ENCODE data around the gene TTPAL. TPM values are rescaled to one million over a fixed set of nuclear protein-coding genes. Genes with fewer than 3 reads are reported as not detected.

TTPAL gene
- total RNA-seq, 3 donors from 2014 or later = 7.2 to 10.2 (median 9.9) TPM

GRCh38 chr20:44461142-44461802, 14.4 kb upstream of the TTPAL start:
- intact Hi-C loops (cut with DNase I, micrococcal nuclease) = loop anchor here in 1 of 2 donors (10.0 kb wide), 1 partner anchor 76 kb away; no protein-coding TSS in a partner anchor
- no peak for TF ChIP-seq CTCF (IDR thresholded peaks at IDR 0.05)
- peak; percentile 71 for ATAC-seq

GRCh38 chr20:44461803-44462174, 13.9 kb upstream of the TTPAL start:
- no peak for DNase-seq
- intact Hi-C loops (cut with DNase I, micrococcal nuclease) = loop anchor here in 1 of 2 donors (10.0 kb wide), 1 partner anchor 77 kb away; no protein-coding TSS in a partner anchor
- no peak for ATAC-seq
- Histone ChIP-seq H3K4me1 (ENCODE audit: low read depth) (peaks cover 6% of the 10 kb centered on the region), H3K9me3 (no peaks in the 10 kb centered on the region), H3K36me3 (ENCODE audit: low read depth) (no peaks in the 10 kb centered on the region), H3K4me3 (no peak overlapping the region)
- TF ChIP-seq CTCF (IDR thresholded peaks at IDR 0.05) = no peak

More at GRCh38 chr20:44461142-44461802, 14.4 kb upstream of the TTPAL start:
- H3K9me3 ChIP-seq = no peaks in the 10 kb centered on the region
- no peak overlapping the region for H3K4me3 ChIP-seq
- H3K4me1 ChIP-seq (ENCODE audit: low read depth) = peaks cover 6% of the 10 kb centered on the region
- H3K36me3 ChIP-seq (ENCODE audit: low read depth) = no peaks in the 10 kb centered on the region
- no peak for DNase-seq

- intact Hi-C loops (cut with DNase I, micrococcal nuclease) = loop anchor here in 1 of 2 donors (10.0 kb wide), 1 partner anchor 79 kb away; no protein-coding TSS in a partner anchor
- no peak for TF ChIP-seq CTCF (IDR thresholded peaks at IDR 0.05)
Observed at GRCh38 chr20:44463466-44463865, 12.2 kb upstream of the TTPAL start.

GRCh38 chr20:44464514-44464913, 11.2 kb upstream of the TTPAL start:
- no peak for ATAC-seq
- intact Hi-C loops (cut with DNase I, micrococcal nuclease) = loop anchor here in 1 of 2 donors (10.0 kb wide), 1 partner anchor 80 kb away; no protein-coding TSS in a partner anchor

More at GRCh38 chr20:44463466-44463865, 12.2 kb upstream of the TTPAL start:
- DNase-seq (no peak), ATAC-seq (no peak)
- no peaks in the 10 kb centered on the region for H3K36me3 ChIP-seq (ENCODE audit: low read depth)
- peaks cover 6% of the 10 kb centered on the region for H3K4me1 ChIP-seq (ENCODE audit: low read depth)
- H3K4me3 ChIP-seq = no peak overlapping the region
- H3K9me3 ChIP-seq = no peaks in the 10 kb centered on the region

GRCh38 chr20:44465001-44465560, 10.6 kb upstream of the TTPAL start:
- DNase-seq (peak in 2 of 3 donors; percentile 74 to 78), ATAC-seq (peak; percentile 34)
- no peak overlapping the region for H3K4me3 ChIP-seq
- no peaks in the 10 kb centered on the region for H3K4me1 ChIP-seq (ENCODE audit: low read depth)
- intact Hi-C loops (cut with DNase I, micrococcal nuclease) = loop anchor here in 1 of 2 donors (10.0 kb wide), 1 partner anchor 80 kb away; no protein-coding TSS in a partner anchor
- H3K9me3 ChIP-seq = no peaks in the 10 kb centered on the region
- H3K36me3 ChIP-seq (ENCODE audit: low read depth) = no peaks in the 10 kb centered on the region
- TF ChIP-seq CTCF (IDR thresholded peaks at IDR 0.05) = no peak

More at GRCh38 chr20:44464514-44464913, 11.2 kb upstream of the TTPAL start:
- no peak for TF ChIP-seq CTCF (IDR thresholded peaks at IDR 0.05)
- no peaks in the 10 kb centered on the region for H3K4me1 ChIP-seq (ENCODE audit: low read depth)
- H3K36me3 ChIP-seq (ENCODE audit: low read depth) = no peaks in the 10 kb centered on the region
- no peak for DNase-seq
- H3K4me3 ChIP-seq = no peak overlapping the region
- no peaks in the 10 kb centered on the region for H3K9me3 ChIP-seq

Data from mucosa of descending colon (tissue), 3 donors.